Right kidney (tissue), 9 donors: ENCODE results near the gene ASB5.
"Not testable (repeated sequence)": the region's sequence is repeated elsewhere in the genome, so short reads cannot be mapped to it uniquely, and the experiment has no call there.

Experiments used
- DNase-seq: peaks from one replicate; pipeline ENCODE4 v3.0.0-alpha.2; 2016
- long read RNA-seq, 8 donors: transcript quantifications; one replicate each; lab custom pipeline, GENCODE V29; 2026

Gene ASB5
- long read RNA-seq, donor 1: 0 reads
- long read RNA-seq, donor 2: 0 reads
- long read RNA-seq, donor 3: 0 reads
- long read RNA-seq, donor 4: 0 reads
- long read RNA-seq, donor 5: 0 reads
- long read RNA-seq, donor 6: 0 reads
- long read RNA-seq, donor 7: 0 reads
- long read RNA-seq, donor 8: 0 reads

- DNase-seq: no peak
Observed at GRCh38 chr4:176268963-176269362, at the start of gene ASB5. TSS of gene ASB5 (minus strand) at chr4:176269222. CDS start at chr4:176269108, 114 bp downstream.

- no peak for DNase-seq
Observed at GRCh38 chr4:176313596-176314336, 44.7 kb upstream of the ASB5 start.

GRCh38 chr4:176309772-176310171, 40.8 kb upstream of the ASB5 start:
- no peak for DNase-seq

GRCh38 chr4:176309046-176309445, 40.0 kb upstream of the ASB5 start:
- no peak for DNase-seq

GRCh38 chr4:176308441-176308840, 39.4 kb upstream of the ASB5 start:
- DNase-seq: no peak

GRCh38 chr4:176307666-176307930, 38.6 kb upstream of the ASB5 start:
- no peak for DNase-seq

- DNase-seq: peak; percentile 11
Observed at GRCh38 chr4:176306837-176307665, 38.0 kb upstream of the ASB5 start.

GRCh38 chr4:176303938-176304337, 34.9 kb upstream of the ASB5 start:
- no peak for DNase-seq

- DNase-seq: no peak
Observed at GRCh38 chr4:176302283-176303275, 33.6 kb upstream of the ASB5 start.

- DNase-seq: no peak
Observed at GRCh38 chr4:176300565-176300964, 31.5 kb upstream of the ASB5 start.

GRCh38 chr4:176300036-176300435, 31.0 kb upstream of the ASB5 start:
- DNase-seq: no peak

GRCh38 chr4:176298664-176299063, 29.6 kb upstream of the ASB5 start:
- DNase-seq: no peak

GRCh38 chr4:176295907-176296306, 26.9 kb upstream of the ASB5 start:
- not testable (repeated sequence) for DNase-seq

- no peak for DNase-seq
Observed at GRCh38 chr4:176293660-176294059, 24.6 kb upstream of the ASB5 start.

GRCh38 chr4:176292920-176293319, 23.9 kb upstream of the ASB5 start:
- no peak for DNase-seq

GRCh38 chr4:176291748-176292147, 22.7 kb upstream of the ASB5 start:
- DNase-seq: no peak

- no peak for DNase-seq
Observed at GRCh38 chr4:176290520-176290919, 21.5 kb upstream of the ASB5 start.

GRCh38 chr4:176289561-176289960, 20.5 kb upstream of the ASB5 start:
- no peak for DNase-seq

GRCh38 chr4:176288020-176288419, 19.0 kb upstream of the ASB5 start:
- no peak for DNase-seq

GRCh38 chr4:176287546-176287945, 18.5 kb upstream of the ASB5 start:
- DNase-seq: no peak

- no peak for DNase-seq
Observed at GRCh38 chr4:176286728-176287127, 17.7 kb upstream of the ASB5 start.

- DNase-seq: not testable (repeated sequence)
Observed at GRCh38 chr4:176279560-176279959, 10.5 kb upstream of the ASB5 start.
